ENCODE results near the gene HSPA12B. TPM values are rescaled to one million over a fixed set of nuclear protein-coding genes. Genes with fewer than 3 reads are reported as not detected.

Gene HSPA12B
- total and polyA plus RNA-seq, 2 of the 13 experiments (the other 11 are each of a cell fraction or from before 2014, with no cell fraction given) = 0.01 TPM; not detected in 1

DNA sequence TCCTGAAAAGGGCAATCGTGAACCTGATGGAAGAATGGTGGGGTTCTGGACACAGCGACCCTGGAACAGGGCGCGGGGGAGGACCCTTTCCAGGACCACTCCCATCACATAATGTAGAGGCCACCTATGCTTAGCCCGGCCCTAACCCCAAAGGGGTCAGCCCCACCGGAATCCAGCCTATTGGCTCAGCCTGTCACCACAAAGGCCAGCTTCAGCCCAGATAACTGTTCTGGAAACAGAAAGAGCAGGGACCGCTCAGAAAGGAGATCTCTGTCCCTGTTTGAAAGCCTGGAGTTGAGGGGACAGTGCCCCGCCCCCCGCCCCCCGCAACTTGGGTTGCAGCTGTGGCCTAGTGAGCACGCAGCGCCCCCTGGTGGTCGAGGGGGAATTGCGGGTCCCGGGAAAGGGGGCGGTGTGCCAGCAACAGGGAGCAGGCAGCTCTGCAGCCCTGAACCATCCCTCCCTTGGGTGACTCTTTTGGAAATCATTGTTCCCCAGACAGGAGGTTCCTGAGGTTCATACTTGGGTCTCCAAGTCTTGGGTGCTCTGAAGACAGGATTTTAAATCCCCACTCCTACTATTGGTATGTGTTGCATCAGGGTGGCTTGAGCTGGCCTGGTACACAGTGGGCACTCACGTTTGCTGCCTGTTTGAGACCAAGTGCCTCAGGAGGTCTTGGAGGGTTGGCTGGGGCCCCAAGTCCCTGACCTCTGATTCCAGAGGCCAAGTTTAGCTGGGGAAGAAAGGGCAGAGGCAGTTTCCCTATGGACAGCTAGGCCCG is 21.6 kb upstream of the HSPA12B start (continued):
- TF ChIP-seq KLF6 (CRISPR knock-in tag; IDR thresholded peaks at IDR 0.05) = no peak
- TF ChIP-seq, protein P1, sequence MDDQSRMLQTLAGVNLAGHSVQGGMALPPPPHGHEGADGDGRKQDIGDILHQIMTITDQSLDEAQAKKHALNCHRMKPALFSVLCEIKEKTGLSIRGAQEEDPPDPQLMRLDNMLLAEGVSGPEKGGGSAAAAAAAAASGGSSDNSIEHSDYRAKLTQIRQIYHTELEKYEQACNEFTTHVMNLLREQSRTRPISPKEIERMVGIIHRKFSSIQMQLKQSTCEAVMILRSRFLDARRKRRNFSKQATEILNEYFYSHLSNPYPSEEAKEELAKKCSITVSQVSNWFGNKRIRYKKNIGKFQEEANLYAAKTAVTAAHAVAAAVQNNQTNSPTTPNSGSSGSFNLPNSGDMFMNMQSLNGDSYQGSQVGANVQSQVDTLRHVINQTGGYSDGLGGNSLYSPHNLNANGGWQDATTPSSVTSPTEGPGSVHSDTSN (CRISPR knock-in tag; IDR thresholded peaks at IDR 0.05; ENCODE audit: borderline replicate concordance) = no peak
- TF ChIP-seq NR0B2 (CRISPR knock-in tag; IDR thresholded peaks at IDR 0.05) = no peak
- no peak for TF ChIP-seq ZNF619 (CRISPR knock-in tag; IDR thresholded peaks at IDR 0.05)
- TF ChIP-seq ZNF724P (CRISPR knock-in tag; IDR thresholded peaks at IDR 0.05; ENCODE audit: borderline replicate concordance) = no peak
- TF ChIP-seq BCL3 (CRISPR knock-in tag; IDR thresholded peaks at IDR 0.05) = peak; percentile 66; the same call in 1 of the 2 replicates
- TF ChIP-seq, protein P2, sequence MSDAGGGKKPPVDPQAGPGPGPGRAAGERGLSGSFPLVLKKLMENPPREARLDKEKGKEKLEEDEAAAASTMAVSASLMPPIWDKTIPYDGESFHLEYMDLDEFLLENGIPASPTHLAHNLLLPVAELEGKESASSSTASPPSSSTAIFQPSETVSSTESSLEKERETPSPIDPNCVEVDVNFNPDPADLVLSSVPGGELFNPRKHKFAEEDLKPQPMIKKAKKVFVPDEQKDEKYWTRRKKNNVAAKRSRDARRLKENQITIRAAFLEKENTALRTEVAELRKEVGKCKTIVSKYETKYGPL (CRISPR knock-in tag; IDR thresholded peaks at IDR 0.05) = no peak
- TF ChIP-seq CENPT (CRISPR knock-in tag; IDR thresholded peaks at IDR 0.05; ENCODE audit: low read depth) = no peak
- TF ChIP-seq MEIS2 (CRISPR knock-in tag; IDR thresholded peaks at IDR 0.05) = no peak
- TF ChIP-seq POGK (CRISPR knock-in tag; conservative IDR thresholded peaks at IDR 0.05) = 0 out of 2 replicates have a peak, but pooled peaks have one; percentile 45
- TF ChIP-seq KDM4B (CRISPR knock-in tag; IDR thresholded peaks at IDR 0.05) = peak; percentile 73; the same call in 1 of the 2 replicates
- TF ChIP-seq ZNF687 (CRISPR knock-in tag; IDR thresholded peaks at IDR 0.05) = peak; percentile 65
- TF ChIP-seq MEF2D (CRISPR knock-in tag; IDR thresholded peaks at IDR 0.05) = no peak
- TF ChIP-seq ZSCAN29 (CRISPR knock-in tag; conservative IDR thresholded peaks at IDR 0.05) = no peak
- no peak for TF ChIP-seq MTF1 (CRISPR knock-in tag; IDR thresholded peaks at IDR 0.05)

Data from HepG2 (cell line).